B cell (primary cell): ENCODE results near the gene ANKRD44.

ENCODE experiments used
- CTCF ChIP-seq: fragments of 200-600 bp; IDR thresholded peaks from one replicate; pipeline ENCODE4 v1.8.0; 2022; ENCODE audit warnings: antibody characterized with exemption, mild to moderate bottlenecking
- EZH2 ChIP-seq: IDR thresholded peaks from 2 replicates; pipeline ENCODE4 v1.6.1; 2012; ENCODE audit warnings: borderline replicate concordance, low read depth, mild to moderate bottlenecking, moderate library complexity, low read length; ENCODE audit not compliant: insufficient read depth, poor library complexity, severe bottlenecking

- no peak for TF ChIP-seq CTCF
- TF ChIP-seq EZH2 = no peak
Measured at GRCh38 chr2:197274937-197275336, 35.6 kb downstream of the ANKRD44 start.
